NCI-H128 (cell line): Measurements from ENCODE around the gene ZKSCAN7.
"Not testable (repeated sequence)": the region's sequence is repeated elsewhere in the genome, so short reads cannot be mapped to it uniquely, and the experiment has no call there.

Source experiments
- DNase-seq: peaks from one replicate; lab custom pipeline; 2025; ENCODE audit not compliant: unreplicated experiment; lab: John Stamatoyannopoulos, UW

Gene ZKSCAN7

DNA sequence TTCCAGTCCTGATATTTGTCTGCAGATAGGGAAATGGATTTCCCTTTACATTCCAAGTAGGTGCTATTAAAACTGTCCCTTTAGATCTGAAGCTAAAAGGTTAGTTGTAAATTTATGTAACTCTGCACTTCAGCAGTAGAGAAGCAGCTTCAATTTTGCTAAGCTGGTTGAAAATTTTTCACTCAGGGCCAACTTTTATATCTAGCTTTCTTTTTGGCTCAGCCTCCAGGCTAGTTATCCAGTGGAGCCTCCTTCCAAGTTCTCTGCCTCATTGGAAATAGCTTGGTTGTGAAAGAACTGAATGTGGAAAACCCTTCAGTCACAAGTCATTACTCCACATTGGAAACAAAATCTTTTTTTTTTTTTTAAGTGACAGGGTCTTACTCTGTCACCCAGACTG is 21.6 kb downstream of the ZKSCAN7 start:
- DNase-seq, result no peak

DNA sequence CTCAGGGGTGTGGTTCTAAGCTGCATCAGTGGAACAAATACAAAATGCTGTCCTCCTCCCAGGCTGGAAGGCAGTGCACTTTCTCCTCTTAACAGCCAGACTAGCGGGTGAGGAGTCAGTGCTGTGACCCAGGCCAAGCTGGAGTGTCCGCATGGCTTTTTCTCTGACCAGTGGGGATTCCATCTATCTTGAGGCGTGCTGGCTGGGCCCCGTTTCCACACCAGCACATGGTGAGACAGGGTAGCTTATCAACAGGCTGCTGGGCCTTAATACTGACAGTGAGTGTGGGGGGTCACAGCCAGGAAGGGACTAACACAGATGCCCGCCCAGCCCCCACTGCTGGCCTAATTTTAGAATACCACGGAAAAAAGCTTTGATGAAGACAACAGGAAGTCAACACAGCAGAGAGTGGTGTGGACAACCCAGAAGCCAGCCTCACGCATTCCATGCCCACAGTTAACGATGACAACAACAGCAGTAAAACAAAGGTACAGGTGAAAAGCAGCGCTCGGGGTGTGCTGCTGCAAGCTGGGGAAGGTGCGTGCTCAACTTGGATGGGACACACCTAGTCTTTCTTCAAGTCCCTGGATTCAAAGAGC is 22.5 kb downstream of the ZKSCAN7 start:
- DNase-seq, result not testable (repeated sequence)

DNA sequence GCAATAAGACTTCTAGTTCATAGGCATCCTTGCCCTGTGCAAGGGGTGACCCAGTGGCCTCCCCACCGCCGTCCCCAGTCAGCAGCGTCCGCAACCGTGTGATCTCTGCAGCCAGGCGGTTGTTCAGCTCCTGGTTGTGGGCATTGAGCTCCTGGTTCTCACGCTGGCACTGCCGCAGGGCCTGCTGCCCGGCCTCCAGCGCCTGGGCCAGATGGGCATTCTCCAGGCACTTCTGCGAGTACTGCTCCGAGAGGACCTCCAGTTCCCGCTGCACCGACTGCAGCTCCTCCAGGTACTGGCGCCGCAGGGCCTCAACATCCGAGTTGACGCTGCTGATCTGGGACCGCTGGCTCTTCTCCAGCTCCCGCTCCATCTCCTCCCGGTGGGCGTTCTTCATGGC is 23.3 kb downstream of the ZKSCAN7 start:
- not testable (repeated sequence) for DNase-seq

DNA sequence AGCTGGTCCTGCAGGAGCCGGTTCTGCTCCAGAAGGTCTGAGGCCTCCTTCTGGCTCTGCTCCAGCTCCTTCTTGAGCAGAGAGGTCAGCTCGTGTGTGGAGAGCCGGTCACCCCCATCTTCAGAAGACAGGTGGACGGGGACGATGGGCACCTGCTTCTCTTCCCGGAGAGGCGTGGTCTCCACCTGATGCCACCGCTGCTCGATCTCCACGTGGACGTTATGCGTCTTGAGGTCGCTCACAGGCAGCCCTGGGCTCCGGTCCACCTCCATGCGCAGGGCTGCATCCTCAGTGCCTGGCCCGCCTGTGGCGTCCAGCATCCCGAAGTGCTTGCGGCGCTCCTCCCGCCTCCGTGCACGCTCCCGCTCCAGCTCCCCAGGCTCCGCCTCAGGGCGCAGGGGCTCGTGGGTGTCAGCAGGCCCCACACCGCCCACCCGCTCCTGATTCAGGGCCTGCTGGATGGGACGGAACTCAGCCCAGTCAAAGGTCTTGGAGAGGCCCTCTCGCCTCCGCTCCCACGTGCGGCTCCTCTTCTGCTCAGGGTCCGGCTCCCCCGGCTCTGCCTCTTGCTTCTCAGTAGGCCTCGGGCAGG is 24.0 kb downstream of the ZKSCAN7 start:
- DNase-seq, result not testable (repeated sequence)

DNA sequence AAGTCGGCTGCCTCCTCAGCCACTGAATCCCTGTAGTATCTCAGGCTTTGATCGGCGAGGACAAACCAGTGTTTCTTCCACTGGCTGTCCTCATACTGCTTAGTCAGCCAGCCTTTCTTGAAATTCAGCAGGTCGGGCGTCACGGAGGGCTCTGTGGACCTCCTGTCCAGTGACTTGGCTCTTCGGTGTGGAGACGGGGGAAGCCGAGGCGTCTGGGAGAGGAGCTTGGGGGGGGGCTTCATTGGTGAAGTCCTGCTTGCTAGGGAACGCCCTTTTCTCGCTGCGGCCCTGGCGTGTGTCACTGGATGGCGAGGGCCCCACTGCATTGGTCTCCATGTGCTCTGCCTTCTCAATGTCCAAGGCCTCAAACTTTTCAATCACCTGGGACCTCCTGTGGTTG is 24.8 kb downstream of the ZKSCAN7 start:
- not testable (repeated sequence) for DNase-seq

DNA sequence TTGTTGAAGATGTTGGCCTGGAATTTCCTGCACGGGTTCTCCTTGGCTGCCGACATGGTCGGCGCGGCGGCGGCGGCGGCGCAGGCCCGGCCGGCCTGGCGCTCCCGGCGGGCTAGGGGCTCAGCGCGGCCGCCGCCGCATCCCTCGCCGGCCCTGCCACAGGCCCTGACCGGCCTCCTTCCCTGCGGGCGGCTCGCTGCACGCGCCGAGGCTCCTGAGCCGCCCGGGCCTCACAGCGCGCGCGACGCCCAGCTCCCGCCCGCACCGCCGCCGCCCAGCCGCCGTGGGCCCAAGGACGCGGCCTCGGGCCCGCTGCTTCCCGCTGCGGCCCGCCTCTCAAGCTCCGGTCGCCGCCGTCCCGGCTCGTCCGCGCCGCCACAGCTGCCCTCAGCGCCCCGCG is 26.0 kb downstream of the ZKSCAN7 start:
- not testable (repeated sequence) for DNase-seq

DNA sequence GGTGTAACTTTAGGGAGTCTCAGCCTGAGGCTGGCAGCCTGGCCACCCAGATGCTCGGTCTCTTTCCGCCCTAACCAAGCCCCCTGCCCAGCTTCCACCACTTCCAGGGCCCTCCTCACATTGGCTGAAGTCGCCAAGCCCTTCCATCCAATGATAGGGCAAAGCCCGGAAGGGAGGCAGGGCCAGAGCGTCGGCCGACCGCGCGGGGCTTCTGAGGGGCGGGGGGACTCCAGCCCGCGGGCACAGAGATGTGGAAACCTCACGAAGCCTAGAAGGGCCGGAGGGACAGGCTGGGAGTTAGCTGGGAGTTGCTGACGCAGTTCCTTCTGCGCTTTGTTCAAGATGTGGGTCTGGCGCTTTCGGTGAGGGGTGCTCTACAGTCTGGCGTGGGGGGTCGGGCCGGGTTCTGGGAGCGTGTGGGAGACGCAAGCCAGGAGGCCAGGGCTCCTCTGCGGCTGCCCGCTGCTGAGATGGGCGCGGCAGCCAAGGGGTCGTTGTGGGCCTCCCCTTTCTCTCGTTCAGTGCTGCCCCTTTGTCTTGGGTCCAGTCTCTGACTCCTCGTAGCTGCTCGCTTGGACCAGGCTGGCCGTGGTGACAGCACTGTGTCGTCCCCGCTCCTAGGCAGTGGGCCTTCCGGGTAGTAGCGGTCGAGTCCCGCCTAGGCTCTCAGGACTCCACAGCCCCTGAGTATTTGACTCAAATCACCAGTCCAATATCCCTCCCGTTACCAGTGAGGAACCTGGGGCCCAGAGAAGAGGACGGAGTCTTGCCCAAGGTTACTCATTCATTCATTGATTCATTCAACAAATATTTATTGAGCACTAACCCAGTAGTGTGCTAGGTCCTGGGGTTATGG is 29.9 kb downstream of the ZKSCAN7 start, which contains the start of gene ZNF660:
TSS of gene ZNF660 (plus strand) at position 319 of the 856 bp plus-strand sequence. CDS start 9,230 bp downstream, outside the sequence.
- DNase-seq, result peak; percentile 57

DNA sequence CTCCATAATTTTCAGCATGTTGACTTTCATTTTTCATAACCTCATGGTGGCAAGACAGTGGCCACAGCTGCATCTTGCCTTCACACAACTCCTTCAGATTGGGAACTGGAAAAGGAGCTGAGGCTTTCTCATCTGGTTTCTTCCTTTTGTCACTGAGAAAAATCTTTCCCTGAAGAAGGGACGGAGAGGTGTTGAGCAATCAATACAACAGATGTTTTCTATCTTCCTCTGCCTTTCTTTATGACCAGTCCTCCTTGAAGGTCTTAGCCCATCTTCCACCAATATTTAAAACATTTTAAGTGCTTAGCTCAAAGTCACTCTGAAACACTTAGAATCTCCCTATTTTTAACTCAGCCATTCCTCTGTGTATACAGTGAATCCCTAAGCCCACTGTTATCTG is 41.6 kb downstream of the ZKSCAN7 start:
- no peak for DNase-seq

DNA sequence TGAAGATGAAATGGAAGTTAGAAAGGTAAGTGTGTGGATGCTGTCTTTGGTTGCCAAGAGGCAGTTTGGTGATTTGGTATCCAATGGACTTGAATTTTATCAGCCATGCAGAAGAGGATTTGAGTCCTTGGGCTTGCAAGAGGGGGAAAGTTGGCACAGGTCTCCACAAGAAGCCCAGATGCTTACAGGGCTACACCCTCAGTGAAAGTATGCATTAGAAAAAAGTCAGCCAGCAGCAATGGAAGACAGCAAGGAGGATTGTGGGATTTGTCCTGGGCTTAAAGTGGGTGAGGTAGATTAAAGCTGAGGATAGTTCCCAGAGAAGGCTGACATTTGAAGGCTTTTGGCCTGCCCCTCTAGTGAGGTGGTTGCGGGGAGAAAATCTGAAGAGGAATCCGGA is 46.8 kb downstream of the ZKSCAN7 start:
- DNase-seq, result no peak

DNA sequence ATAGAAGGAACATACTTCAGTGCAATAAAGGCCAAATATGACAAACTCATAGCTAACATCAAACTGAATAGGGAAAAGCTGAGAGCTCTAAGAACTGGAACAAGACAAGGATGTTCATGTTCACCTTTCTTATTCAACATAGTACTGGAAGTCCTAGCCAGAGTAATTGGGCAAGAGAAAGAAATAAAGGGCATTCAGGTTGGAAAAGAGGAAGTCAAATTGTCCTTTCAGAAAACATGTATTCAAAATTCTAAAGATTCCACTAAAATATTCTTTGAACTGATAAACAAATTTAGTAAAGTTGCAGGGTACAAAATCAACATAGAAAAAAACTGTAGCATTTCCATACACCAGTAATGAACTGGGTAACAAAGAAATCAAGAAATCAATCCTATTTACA is 57.7 kb downstream of the ZKSCAN7 start:
- DNase-seq, result no peak
